ENCODE data around the gene DDOST. TPM values are rescaled to one million over a fixed set of nuclear protein-coding genes. Genes with fewer than 3 reads are reported as not detected.
"Not testable (repeated sequence)": the region's sequence is repeated elsewhere in the genome, so short reads cannot be mapped to it uniquely, and the experiment has no call there.

The DDOST gene
- total RNA-seq, 1 donor from 2014 or later = 104 TPM

DNA sequence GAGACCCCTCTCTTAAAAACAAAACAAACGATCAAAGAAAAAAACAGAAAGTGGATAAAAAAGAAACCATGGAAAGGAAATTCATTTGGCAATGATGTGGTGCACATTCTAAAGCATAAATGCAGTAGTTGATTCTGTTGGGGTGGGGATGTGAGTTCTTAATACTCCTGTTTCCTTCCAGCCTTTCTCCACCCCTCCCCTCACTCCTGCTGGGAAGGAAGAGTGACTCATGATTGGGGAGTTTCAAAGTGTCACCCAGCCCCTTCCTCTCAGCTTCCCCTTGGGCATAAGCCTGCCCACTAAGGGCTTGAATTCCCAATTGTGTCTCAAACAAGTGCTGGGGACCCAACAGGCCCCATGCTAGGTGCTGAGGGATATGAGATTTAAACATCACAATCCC is 34.6 kb downstream of the DDOST start:
- DNase-seq (ENCODE audit: low spot score) (no peak), ATAC-seq (no peak)

DNA sequence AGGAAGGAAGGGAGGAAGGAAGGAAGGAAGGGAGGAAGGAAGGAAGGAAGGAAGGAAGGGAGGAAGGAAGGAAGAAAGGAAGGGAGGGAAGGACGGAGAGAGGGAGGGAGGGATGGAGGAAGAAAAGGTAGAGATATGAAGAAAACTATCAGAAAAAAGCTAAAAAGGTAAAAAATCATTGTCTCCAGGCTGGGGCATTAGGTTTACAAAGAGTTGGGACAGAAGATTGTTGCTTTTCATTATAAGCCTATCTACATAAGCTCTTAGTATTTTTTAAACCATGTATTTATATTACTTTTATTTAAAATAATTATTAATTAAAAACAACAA is 35.1 kb downstream of the DDOST start:
- DNase-seq (ENCODE audit: low spot score) (no peak), ATAC-seq (no peak)

DNA sequence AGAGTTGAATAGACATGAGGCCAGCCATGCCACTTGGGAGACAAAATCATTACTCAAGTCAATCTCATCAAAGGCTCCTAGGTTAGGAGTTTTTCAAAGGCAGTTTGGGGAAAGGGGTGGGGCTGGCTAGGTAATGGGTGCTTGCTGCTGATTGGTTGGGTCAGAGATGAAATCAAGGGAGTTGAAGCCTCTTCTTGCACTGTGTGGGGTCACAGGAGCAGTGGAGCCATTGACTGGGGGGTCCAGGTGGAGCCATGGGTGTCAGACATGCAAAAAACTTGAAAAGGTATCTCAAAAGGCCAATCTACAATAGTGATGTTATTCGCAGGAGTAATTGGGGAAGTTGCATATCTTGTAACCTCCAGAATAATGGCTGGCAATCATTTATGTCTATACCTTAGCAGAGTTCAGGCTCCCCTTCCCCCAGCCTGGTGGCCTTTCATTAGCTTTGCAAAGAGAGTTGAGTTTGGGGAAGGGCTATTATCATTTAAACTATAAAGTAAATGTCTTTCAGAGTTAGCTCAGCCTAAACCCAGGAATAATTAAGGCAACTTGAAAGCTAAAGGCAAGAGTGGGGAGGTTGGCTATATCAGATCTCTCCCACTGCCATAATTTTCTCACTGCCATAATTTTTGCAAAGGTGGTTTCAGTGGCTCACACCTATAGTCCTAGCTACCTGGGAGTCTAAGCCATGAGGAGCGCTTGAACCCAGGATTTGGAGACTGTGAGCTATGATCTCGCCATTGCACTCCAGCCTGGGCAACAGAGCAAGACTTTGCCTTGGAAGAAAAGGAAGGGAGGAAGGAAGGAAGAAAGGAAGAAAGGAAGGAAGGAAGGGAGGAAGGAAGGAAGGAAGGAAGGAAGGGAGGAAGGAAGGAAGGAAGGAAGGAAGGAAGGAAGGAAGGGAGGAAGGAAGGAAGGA is 35.7 kb downstream of the DDOST start:
- no peak for ATAC-seq

DNA sequence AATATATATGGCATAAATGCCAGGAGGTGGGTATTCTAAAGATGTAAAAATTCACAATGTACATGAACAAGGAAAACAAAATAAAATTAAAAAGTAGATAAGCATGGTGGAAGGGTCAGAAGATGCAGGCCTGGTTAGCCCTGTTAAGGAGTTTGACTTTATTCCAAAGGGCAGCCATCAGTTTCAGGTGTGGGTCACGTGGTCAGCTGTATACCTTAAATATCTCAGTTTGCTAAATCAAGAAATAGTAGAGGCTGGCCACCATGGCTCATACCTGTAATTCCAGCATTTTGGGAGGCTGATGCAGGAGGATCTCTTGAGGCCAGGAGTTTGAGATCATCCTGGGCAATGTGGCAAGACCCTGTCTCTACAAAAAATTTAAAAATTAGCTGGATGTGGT is 36.5 kb downstream of the DDOST start:
- ATAC-seq (no peak), DNase-seq (ENCODE audit: low spot score) (no peak)

More for the DNA sequence above, 35.7 kb downstream of the DDOST start:
- DNase-seq (ENCODE audit: low spot score) = no peak

DNA sequence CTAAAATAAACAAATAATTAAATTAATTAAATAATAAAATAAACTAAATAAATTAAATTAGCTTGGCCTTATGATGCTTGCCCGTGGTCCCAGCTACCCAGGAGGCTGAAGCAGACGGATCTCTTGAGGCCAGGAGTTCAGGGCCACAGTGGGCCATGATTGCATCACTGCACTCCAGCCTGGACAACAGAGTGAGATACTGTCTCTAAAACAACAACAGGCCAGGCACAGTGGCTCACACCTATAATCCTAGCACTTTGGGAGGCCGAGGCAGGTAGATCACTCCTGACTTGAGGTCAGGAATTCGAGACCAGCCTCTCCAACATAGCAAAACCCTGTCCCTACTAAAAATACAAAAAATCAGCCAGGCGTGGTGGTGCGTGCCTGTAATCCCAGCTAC is 40.2 kb downstream of the DDOST start:
- DNase-seq (ENCODE audit: low spot score) (no peak), ATAC-seq (no peak)

DNA sequence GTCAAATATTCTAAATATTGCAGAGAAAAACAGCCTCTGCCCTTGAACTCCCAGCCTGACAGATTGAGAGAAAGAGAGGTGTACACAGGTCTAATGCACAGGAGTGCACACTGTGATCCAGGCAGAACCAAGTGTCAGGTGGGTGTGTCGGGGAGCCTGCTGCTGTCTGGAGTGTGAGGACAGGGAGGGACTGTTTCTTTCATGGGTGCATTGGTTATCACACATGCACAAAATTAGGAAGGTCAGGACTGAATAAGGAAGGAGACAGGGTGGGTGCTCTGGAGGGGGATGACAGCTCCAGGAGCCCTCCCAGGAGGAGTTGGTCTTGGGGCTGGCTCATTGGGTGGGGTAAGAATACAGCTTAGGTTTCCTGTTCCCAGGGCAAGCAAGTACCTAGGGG is 41.2 kb downstream of the DDOST start:
- ATAC-seq (no peak), DNase-seq (ENCODE audit: low spot score) (no peak)

DNA sequence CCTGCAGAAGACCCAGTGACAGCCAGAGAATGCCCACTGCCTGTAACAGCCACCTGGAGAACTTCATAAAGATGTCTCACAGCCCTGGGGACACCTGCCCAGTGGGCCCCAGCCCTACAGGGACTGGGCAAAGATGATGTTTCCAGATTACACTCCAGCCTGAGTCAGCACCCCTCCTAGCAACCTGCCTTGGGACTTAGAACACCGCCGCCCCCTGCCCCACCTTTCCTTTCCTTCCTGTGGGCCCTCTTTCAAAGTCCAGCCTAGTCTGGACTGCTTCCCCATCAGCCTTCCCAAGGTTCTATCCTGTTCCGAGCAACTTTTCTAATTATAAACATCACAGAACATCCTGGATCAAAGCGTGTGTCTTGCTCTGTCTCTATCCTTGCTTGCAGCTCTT is 42.6 kb downstream of the DDOST start:
- DNase-seq (ENCODE audit: low spot score) = no peak
- no peak for ATAC-seq

DNA sequence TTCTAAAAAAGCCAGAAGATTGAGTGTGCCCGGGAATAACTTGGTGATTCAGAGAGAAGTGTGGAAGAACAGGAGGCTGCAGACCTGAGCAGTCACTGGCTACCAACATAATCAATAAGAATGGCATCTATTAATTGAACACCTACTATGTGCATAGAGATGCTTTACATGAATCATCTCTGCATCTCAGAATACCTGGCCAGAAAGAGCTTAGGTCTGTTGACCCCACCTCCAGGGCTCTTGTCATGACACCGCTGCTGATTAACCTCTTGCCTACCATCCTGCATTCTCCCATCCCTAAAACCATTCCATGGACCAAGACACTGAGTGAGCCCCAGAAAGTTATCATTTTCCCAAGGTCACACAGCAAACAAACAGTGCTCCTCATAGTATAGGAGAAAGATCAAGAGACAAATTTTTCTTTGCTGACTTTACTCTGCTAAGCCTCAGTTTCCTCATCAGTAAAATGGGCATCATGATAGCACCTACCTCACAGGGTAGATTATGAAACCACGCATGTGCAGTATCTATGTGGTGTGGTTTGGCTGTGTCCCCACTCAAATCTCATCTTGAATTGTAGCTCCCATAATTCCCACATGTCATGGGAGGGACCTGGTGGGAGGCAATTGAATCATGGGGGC is 44.2 kb downstream of the DDOST start:
- no peak for DNase-seq (ENCODE audit: low spot score)
- ATAC-seq = no peak

DNA sequence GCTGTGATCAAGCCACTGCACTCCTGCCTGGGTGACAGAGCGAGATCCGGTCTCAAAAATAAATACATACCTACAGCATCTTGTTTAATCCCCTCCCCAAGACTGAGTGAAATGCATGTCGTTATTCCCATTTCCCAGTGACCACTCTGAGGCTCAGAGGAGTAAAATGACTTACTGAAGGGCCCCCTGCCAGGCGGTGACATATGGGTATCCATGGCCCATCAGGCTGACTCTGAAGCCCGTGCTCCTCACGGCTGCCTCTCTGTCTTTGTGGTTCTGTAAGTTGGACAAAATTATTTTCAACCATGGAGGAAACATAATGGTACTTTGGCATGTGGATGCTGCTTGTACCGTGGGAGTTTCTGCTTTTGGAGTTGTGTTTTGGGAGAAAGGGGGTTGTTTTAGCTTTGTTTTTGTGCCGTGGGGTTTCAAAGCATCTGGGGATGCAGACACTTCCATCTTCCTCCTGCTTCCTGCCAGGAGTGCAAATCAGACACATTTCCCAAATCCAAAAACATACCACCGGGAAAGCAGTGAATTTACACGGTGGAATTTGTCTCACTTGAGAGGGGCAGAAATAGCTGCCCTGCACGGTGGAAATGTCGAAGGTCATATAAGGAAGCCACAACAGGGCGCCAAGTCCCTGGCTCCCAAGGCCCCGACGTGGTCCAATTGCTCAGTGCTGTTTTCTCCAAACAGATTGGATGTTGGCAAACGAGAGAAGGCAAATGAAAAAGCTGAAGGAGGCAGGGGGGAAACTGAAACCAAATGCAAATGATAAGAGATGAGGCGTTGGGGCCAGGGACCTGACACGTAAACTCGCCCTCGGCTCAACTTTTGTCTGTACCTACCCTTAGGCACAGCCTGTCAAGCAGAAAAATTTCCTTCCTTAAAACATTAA is 45.0 kb downstream of the DDOST start:
- ATAC-seq (no peak), DNase-seq (ENCODE audit: low spot score) (no peak)

DNA sequence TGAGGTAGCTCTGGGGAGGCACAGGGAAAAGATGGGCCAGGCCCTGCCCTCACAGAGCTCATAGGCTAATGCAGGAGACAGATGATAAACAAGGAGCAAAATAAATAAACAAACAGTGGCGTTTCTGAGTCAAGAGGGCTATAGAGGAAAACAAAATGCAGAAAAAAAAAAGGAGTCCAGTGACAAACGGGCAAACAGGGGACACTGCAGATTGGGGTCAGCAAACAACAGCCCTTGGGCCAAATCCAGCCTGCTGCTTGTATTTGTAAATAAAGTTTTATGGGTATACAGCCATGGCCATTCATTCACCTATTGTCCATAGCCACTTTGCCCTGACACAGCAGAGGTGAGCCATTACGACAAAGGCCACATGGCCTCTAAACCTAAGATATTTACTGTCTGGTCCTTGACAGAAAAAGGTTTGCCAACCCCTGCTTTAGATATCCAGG is 47.0 kb downstream of the DDOST start:
- DNase-seq (ENCODE audit: low spot score) (no peak), ATAC-seq (no peak)

DNA sequence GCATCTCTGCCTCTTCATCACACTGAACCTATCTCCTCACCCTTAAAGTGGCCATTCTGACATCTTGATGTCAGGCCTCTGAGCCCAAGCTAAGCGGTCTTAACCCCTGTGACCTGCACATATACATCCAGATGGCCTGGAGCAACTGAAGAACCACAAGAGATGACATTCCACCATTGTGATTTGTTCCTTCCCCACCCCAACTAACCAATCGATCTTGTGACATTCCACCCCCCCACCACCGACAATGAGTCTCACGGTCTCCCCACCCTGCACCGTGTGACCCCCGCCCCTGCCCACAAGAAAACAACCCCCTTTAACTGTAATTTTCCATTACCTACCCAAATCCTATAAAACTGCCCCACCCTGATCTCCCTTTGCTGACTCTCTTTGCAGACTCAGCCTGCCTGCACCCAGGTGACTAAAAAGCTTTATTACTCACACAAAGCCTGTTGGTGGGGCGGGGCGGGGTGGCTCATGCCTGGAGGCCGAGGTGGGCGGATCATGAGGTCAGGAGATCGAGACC is 48.9 kb downstream of the DDOST start:
- ATAC-seq (no peak), DNase-seq (ENCODE audit: low spot score) (no peak)

DNA sequence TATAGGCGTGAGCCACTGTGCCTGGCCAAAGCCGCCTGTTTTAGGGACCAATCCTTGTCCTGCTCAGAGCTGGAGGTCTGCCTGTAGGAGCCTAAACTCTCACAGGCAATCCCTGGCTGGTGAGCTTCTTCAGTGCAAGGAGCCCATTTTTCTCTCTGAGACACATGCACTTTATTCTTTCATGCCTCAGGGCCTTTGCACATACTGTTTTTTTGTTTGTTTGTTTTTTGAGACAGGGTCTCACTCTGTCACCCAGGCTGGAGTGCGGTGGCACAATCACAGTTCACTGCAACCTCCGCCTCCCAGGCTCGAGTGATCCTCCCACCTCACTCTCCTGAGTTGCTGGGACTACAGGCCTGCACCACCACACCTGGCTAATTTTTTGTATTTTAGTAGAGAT is 49.5 kb downstream of the DDOST start:
- ATAC-seq (no peak), DNase-seq (ENCODE audit: low spot score) (no peak)

DNA sequence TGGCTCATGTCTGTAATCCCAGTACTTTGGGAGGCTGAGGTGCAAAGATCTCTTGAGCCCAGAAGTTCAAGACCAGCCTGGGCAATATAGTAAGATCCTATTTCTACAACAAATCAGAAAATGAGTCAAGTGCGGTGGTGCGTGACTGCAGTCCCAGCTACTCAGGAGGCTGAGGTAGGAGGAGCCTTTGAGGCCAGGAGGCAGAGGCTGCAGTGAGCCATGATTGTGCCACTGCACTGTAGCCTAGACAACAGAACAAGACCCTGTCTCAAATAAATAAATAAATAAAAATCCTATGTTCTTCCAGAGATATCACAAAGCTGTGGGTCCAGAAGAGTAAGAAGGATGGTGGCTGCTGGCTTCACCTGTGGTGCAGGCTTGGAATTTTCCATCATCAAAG is 50.2 kb downstream of the DDOST start:
- DNase-seq (ENCODE audit: low spot score) = no peak
- no peak for ATAC-seq

DNA sequence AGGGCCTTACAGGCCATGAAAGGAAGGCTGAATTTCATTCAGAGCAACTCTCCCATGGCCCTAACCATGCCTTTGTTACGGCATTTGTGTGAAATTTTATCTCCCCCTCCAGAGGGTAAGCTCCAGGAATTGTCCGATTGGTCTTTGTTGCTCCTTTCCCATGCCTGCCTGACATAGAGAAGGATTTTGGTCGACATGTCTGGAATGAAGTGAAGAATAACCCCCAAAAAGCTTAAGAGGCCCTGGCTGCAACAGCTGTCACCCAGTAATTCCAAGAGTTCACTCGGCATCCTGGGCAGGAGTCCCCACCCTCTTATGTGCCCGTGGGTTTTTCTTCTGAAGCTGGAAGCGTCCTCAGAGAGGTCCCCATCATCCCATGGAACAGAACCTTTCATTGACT is 51.6 kb downstream of the DDOST start:
- DNase-seq (ENCODE audit: low spot score) = no peak
- ATAC-seq = no peak

DNA sequence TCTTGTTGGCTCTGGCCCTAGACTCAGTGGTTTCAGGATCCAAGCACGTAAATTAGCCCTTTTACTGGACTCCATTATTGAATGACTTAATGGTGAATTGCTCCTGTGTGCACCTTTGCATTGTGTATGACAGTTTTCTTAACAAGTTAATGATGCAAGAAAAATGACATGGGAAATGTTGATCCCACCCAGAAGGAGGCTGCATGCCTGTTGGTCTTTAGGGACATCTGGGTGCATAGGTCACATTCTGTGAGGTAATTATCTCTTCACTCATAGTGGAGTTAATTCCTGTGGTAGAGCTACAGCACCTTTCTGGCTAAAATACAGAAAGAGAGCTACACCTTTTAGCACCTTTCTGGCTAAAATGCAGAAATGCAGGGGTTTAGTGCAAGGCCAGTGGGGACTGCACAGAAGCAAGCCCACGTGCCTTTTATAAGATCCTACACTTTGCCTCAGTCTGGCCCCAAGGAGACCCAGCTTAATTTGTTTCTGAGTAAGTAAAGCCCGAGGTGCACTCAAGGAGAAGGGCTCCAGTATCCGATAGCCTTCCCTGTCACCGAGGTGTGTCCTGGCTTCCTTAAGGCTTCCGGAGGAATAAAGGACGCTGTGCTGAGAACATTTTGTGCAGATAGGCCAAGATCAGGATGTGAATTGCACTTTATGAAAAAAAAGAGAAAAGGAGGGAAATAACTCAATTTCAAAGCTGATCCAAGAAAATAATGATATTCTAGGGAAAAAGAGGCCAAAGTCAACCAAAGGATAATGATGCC is 54.2 kb downstream of the DDOST start:
- ATAC-seq; DNase-seq (ENCODE audit: low spot score): not testable (repeated sequence)

DNA sequence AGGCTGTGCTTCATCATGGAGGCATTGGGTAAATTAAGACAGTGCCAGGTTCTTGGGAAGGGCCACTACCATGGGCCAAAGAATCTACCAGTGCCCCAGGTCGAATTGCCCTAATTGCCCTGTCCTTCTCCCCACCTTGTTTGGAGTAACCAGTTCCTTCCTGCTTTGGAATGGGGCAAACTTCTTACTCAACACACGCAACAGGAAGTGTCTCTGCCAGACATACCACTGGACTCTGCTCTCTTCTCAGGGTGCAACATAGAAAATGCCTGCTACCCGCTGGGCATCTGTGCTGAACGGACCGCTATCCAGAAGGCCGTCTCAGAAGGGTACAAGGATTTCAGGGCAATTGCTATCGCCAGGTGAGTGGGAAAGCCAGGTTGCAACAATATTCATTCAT is 56.5 kb downstream of the DDOST start:
- DNase-seq (ENCODE audit: low spot score) = peak; percentile 72
- ATAC-seq = peak; percentile 71

DNA sequence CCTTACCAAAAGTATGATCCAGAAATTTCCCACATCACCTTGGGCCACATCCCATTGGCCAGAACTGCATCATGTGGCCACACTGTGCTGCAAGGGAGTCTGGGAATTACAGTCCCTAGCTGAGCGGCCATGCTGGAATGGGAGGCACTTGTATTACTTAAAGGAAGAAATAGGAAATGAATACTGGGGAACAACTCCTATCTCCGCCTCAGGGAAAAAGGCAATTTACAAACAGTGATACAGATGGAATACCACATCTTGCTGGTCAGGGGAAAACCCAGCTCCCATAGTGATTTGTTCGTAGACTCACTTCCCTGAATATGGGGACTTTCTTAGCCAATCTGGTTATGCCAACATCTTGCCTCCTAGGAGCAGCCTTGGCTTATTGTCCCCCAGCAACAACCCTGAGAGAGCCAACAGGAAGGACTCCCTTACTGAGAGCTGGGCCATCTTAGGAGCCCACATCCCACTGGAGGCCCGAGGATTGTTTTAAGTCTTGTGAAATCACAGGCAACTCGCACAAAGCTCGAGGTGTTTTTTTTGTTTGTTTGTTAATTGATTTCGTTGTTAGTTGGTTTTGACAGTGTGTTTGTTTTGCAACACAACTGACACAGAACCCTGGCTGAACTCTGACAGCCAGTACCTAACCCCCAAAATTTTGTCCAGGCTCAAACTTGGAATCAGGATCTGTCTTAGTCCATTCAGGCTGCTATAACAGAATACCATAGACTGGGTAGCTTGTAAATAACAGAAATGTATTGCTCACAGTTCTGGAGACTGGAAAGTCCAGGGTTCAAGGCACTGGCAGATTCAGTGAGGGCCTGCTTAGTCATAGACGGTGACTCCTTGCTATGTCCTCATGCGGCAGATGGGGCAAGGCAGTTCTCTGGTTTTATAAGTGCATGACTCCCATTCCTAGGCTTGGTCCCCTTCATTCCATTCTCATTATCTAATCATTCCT is 57.4 kb downstream of the DDOST start:
- ATAC-seq (peak; percentile 69), DNase-seq (ENCODE audit: low spot score) (peak; percentile 53)

DNA sequence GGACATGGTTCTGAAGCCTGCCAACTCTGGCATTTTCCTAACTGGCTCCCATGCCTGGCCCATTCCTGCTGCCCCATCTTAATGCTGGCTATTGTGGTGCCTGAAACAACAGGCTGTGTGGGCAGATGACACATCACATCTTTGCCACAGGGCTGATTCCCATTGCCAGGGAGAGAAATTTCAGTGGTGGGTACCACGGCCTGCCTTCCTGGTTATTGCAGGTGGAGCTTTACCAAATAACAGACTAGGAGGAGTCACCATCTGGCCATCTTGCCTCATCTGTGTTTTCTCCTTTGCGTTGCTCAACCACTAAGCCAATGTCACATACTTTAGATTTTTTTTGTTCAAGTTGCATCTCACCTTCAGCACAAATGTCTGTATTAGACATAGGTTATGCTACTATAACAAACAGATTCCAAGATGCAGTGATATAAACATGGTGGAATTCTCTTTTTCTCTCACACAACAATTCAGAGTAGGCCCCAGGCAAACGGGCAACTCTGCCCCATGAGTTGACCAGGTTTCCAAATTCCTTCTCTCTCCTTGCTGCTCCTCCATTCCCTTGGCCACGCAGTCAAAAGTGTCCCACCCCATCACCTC is 58.2 kb downstream of the DDOST start:
- ATAC-seq = no peak
- no peak for DNase-seq (ENCODE audit: low spot score)
